HepG2 (cell line): ENCODE data around the gene FRMD4B. TPM values are rescaled to one million over a fixed set of nuclear protein-coding genes. Genes with fewer than 3 reads are reported as not detected.
A peak's percentile ranks its signal among the peaks of the same experiment; 100 is the strongest.

Source experiments
- CEBPG ChIP-seq: IDR thresholded peaks from 2 replicates; pipeline ENCODE4 v1.6.1; 2016
- CERS6 ChIP-seq: sonication (generic); formaldehyde crosslinking; IDR thresholded peaks from 2 replicates; pipeline ENCODE4 v1.5.0; 2020; ENCODE audit warnings: missing genetic modification reagents
- GATAD2A ChIP-seq: IDR thresholded peaks from 2 replicates; pipeline ENCODE4 v1.6.1; 2016
- MBNL3 ChIP-seq: fragments of 250-450 bp; sonication (Bioruptor Pico); conservative IDR thresholded peaks from 2 replicates; pipeline ENCODE4 v1.8.0; 2022; ENCODE audit warnings: mild to moderate bottlenecking, inconsistent platforms
- MED1 ChIP-seq: sonication (generic); formaldehyde crosslinking; IDR thresholded peaks from 2 replicates; pipeline ENCODE4 v1.4.0; 2020; ENCODE audit warnings: missing genetic modification reagents
- MTF1 ChIP-seq: sonication (generic); formaldehyde crosslinking; IDR thresholded peaks from 2 replicates; pipeline ENCODE4 v1.5.0; 2020; ENCODE audit warnings: missing genetic modification reagents
- PRDM15 ChIP-seq: sonication (generic); formaldehyde crosslinking; IDR thresholded peaks from 2 replicates; pipeline ENCODE4 v1.4.0; 2020; ENCODE audit warnings: missing genetic modification reagents
- SIN3B ChIP-seq: fragments of 150-350 bp; IDR thresholded peaks from 2 replicates; pipeline ENCODE4 v1.6.1; 2014; ENCODE audit warnings: low read length
- YEATS4 ChIP-seq: sonication (generic); formaldehyde crosslinking; IDR thresholded peaks from 2 replicates; pipeline ENCODE4 v1.4.0; 2020; ENCODE audit warnings: missing genetic modification reagents, borderline replicate concordance
- ZBTB8A ChIP-seq: sonication (generic); formaldehyde crosslinking; IDR thresholded peaks from 2 replicates; pipeline ENCODE4 v1.4.0; 2020; ENCODE audit warnings: mild to moderate bottlenecking, low read depth, missing genetic modification reagents, borderline replicate concordance
- ZFP36 ChIP-seq: fragments of 150-350 bp; IDR thresholded peaks from 2 replicates; pipeline ENCODE4 v1.6.1; 2018; ENCODE audit warnings: borderline replicate concordance, low read length, low read depth; ENCODE audit not compliant: partially characterized antibody
- ZFX ChIP-seq: sonication (generic); formaldehyde crosslinking; IDR thresholded peaks from 2 replicates; pipeline ENCODE4 v1.4.0; 2020; ENCODE audit warnings: mild to moderate bottlenecking, low read depth, missing genetic modification reagents, moderate library complexity
- ZNF142 ChIP-seq: sonication (generic); formaldehyde crosslinking; IDR thresholded peaks from 2 replicates; pipeline ENCODE4 v1.4.0; 2020; ENCODE audit warnings: missing genetic modification reagents
- ZNF256 ChIP-seq: sonication (generic); formaldehyde crosslinking; conservative IDR thresholded peaks from 2 replicates; pipeline ENCODE4 v1.4.0; 2020; ENCODE audit warnings: missing genetic modification reagents
- ZNF562 ChIP-seq: sonication (generic); formaldehyde crosslinking; IDR thresholded peaks from 2 replicates; pipeline ENCODE4 v1.8.0; 2022; ENCODE audit warnings: missing genetic modification reagents, borderline replicate concordance
- ZNF572 ChIP-seq: sonication (generic); formaldehyde crosslinking; IDR thresholded peaks from 2 replicates; pipeline ENCODE4 v1.5.1; 2020; ENCODE audit warnings: mild to moderate bottlenecking, missing genetic modification reagents
- ZNF652 ChIP-seq: IDR thresholded peaks from 2 replicates; pipeline ENCODE4 v1.6.1; 2016; ENCODE audit warnings: low read depth, borderline replicate concordance
- ZNF775 ChIP-seq: sonication (generic); formaldehyde crosslinking; IDR thresholded peaks from 2 replicates; pipeline ENCODE4 v1.4.0; 2020; ENCODE audit warnings: missing genetic modification reagents, mild to moderate bottlenecking, moderate library complexity, borderline replicate concordance
- ZNF879 ChIP-seq: sonication (generic); formaldehyde crosslinking; IDR thresholded peaks from 2 replicates; pipeline ENCODE4 v1.8.1; 2023; ENCODE audit warnings: missing genetic modification reagents
- ZSCAN12 ChIP-seq: sonication (generic); formaldehyde crosslinking; IDR thresholded peaks from 2 replicates; pipeline ENCODE4 v1.9.0; 2021; ENCODE audit warnings: mild to moderate bottlenecking, missing genetic modification reagents
- polyA plus RNA-seq, 8 experiments: library from polyadenylated mRNA; depleted of rRNA in 3 of 8; stranded (reverse) in 7 of 8; unstranded in 1 of 8; fragments of >200 nt; fragmentation: Illumina TruSeq in 4 of 8; extraction: Trizol in 4 of 8; gene quantifications; 2 replicates each; pipeline versions ENCODE4 v1.2.1 to v1.2.3, GENCODE V29; 2011 to 2016; ENCODE audit warnings: low read depth in 4 of 8, missing spikeins in 1 of 8, mixed read lengths in 1 of 8; ENCODE audit not compliant: insufficient read depth in 1 of 8
- total RNA-seq, 5 experiments: library from RNA; depleted of rRNA; stranded (reverse); fragments of >200 nt; fragmentation: Illumina TruSeq; extraction: Trizol; gene quantifications; 2 replicates each; pipeline ENCODE4 v1.2.3, GENCODE V29; 2016; ENCODE audit warnings: low read depth in 1 of 5

Gene FRMD4B
- total and polyA plus RNA-seq, 2 of the 13 experiments (the other 11 are each of a cell fraction or from before 2014, with no cell fraction given): 3.0 to 3.3 TPM

DNA sequence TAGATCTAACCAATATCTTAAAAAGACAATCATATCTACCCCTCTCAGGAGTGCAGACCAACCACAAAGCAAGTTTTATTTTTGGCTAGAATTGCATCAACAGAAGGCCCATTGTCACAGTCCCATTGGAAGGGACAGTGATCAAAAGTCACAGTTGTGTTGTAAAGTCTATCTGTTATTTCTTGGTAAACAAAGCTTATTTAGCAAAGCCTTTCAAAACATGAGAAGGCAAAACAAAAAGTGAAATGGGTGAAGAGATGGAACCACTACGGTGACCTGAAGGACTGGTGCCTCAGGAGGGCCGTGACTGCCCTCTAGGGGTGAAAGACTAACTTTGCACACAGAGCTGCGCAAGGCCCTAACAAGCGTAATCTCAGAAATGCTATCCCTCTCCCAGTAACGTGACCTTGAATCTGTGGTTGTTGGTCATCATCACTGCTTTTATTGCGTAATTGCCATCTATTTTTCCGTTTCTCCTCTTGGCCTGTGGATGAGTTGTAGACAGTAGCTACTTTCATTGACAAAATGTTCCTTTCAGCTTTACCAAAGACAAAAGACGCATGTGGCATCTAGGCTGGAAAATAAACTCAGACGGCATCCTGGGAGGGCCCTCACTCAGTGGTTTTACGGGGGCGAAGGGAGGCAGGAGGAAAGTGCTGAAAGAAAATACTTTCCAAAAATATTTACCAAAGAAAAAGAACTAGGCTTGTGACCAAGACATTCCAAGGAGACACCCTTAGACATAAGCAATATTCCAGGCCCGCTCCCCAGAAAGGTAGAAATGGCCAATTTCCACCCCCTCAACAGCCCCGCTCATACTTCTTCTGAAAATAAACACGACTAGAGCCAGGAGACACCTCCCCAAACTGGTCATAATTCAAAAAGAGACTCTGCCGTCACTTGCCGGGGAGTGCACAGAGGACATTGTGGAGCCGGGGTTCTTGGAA, 79.4 kb downstream of the FRMD4B start (continued):
- TF ChIP-seq ZNF142 (CRISPR knock-in tag): no peak
- no peak for TF ChIP-seq ZSCAN12 (CRISPR knock-in tag)
- no peak for TF ChIP-seq CERS6 (CRISPR knock-in tag)
- TF ChIP-seq MBNL3: no peak
- TF ChIP-seq PRDM15: no peak
- no peak for TF ChIP-seq ZNF572 (CRISPR knock-in tag)
- peak; percentile 91 for TF ChIP-seq CEBPG (CRISPR knock-in tag)
- no peak for TF ChIP-seq YEATS4 (CRISPR knock-in tag)
- no peak for TF ChIP-seq ZNF256 (CRISPR knock-in tag)
- no peak for TF ChIP-seq ZNF775 (CRISPR knock-in tag)
- TF ChIP-seq ZNF879 (CRISPR knock-in tag): no peak
- no peak for TF ChIP-seq ZNF562
- no peak for TF ChIP-seq ZBTB8A (CRISPR knock-in tag)
- no peak for TF ChIP-seq ZNF652 (CRISPR knock-in tag)
- peak; percentile 21; the same call in 1 of the 2 replicates for TF ChIP-seq ZFX (CRISPR knock-in tag)
- no peak for TF ChIP-seq SIN3B
- TF ChIP-seq ZFP36: no peak
- TF ChIP-seq MED1 (CRISPR knock-in tag): 0 out of 2 replicates have a peak, but pooled peaks have one; percentile 16
- peak; percentile 64 for TF ChIP-seq GATAD2A (CRISPR knock-in tag)
- TF ChIP-seq MTF1 (CRISPR knock-in tag): no peak
